Vagina (tissue), 2 donors: ENCODE data around the gene EDEM1. TPM values are rescaled to one million over a fixed set of nuclear protein-coding genes. Genes with fewer than 3 reads are reported as not detected.
A peak's percentile ranks its signal among the peaks of the same experiment; 100 is the strongest.

Experiments
- DNase-seq, 2 donors: peaks; one replicate each; pipeline ENCODE4 v3.0.0-alpha.2; 2017; ENCODE audit errors: extremely low spot score in 2 of 2
- H3K27ac ChIP-seq: fragments of 200-600 bp; sonication (generic); one replicate; pipeline ENCODE4 v1.5.1; 2019
- H3K27me3 ChIP-seq: fragments of 200-600 bp; sonication (generic); one replicate; pipeline ENCODE4 v1.5.1; 2019
- H3K36me3 ChIP-seq, 2 donors: fragments of 200-600 bp; sonication (generic); one replicate each; pipeline ENCODE4 v1.5.1; 2017 to 2019
- H3K4me1 ChIP-seq: fragments of 200-600 bp; sonication (generic); one replicate; pipeline ENCODE4 v1.5.1; 2019
- H3K4me3 ChIP-seq, 2 donors: fragments of 200-600 bp; sonication (generic); 1 replicate in 1 of 2; 2 replicates in 1 of 2; pipeline ENCODE4 v1.5.1; 2016 to 2019
- H3K9me3 ChIP-seq: fragments of 200-600 bp; sonication (generic); one replicate; pipeline ENCODE4 v1.5.1; 2019
- POLR2A ChIP-seq, 2 donors: fragments of 450-650 bp; IDR thresholded peaks; one replicate each; pipeline ENCODE4 v1.6.1; 2017; ENCODE audit warnings: antibody characterized with exemption in 2 of 2, mild to moderate bottlenecking in 2 of 2, moderate library complexity in 2 of 2
- POLR2AphosphoS5 ChIP-seq, 2 donors: sonication (generic); formaldehyde crosslinking; IDR thresholded peaks; one replicate each; pipeline ENCODE4 v1.9.0; 2017; ENCODE audit warnings: antibody characterized with exemption in 2 of 2, mild to moderate bottlenecking in 2 of 2, low read depth in 1 of 2; ENCODE audit not compliant: insufficient read depth in 1 of 2
- intact Hi-C: fragments of 100-400 bp; cut with DNase I; formaldehyde crosslinking; loops from one replicate; pipeline ENCODE4 v1.15.1; 2023
- total RNA-seq: library from RNA; depleted of rRNA; stranded (reverse); fragments of >200 nt; gene quantifications from one replicate; pipeline ENCODE4 v1.2.3, GENCODE V29; 2016
- TF ChIP-seq, protein P1 (sequence below), 3 experiments: fragments of 450-650 bp in 2 of 3; fragments of 200-600 bp in 1 of 3; sonication (generic) in 1 of 3; IDR thresholded peaks; one replicate each; pipeline ENCODE4 v1.5.1; 2017 to 2019; ENCODE audit warnings: antibody characterized with exemption in 3 of 3, mild to moderate bottlenecking in 2 of 3, moderate library complexity in 2 of 3

The EDEM1 gene
- total RNA-seq, 1 donor from 2014 or later, result 30.9 TPM

DNA sequence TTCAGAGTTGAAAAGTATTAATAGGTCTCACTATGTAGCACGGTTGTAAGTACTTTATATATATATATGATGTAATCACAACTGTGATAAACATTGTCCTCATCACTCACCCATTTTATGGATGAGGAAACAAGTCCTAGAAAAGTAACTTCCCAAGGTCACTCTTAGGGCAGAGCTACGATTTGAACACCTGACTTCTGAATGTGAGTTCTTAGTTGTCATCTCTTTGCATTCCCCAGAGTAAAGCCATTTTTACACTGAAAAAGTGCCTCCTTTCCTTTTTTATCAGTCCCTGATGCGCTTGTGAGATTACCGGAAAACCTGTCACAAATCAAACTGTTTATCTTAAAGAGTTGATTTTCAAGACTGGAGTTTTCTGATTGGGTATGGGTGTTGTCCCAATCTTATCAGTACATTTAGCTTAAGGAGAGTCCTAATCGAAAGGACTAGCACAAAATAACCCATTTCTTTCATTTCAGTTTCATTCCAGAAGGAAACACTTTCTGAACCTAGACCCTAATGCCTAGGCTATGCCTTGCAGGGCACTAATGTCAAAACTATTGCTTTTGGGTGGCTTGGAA, 2.3 kb upstream of the EDEM1 start:
- Histone ChIP-seq H3K9me3 (no peaks in the 10 kb centered on the region), H3K4me3 (no peak overlapping the region), H3K27ac (no peak overlapping the region), H3K4me1 (peaks cover 26% of the 10 kb centered on the region), H3K36me3 (peaks cover 0 to 22% of the 10 kb centered on the region in 2 donors), H3K27me3 (no peaks in the 10 kb centered on the region)
- TF ChIP-seq, protein P1, sequence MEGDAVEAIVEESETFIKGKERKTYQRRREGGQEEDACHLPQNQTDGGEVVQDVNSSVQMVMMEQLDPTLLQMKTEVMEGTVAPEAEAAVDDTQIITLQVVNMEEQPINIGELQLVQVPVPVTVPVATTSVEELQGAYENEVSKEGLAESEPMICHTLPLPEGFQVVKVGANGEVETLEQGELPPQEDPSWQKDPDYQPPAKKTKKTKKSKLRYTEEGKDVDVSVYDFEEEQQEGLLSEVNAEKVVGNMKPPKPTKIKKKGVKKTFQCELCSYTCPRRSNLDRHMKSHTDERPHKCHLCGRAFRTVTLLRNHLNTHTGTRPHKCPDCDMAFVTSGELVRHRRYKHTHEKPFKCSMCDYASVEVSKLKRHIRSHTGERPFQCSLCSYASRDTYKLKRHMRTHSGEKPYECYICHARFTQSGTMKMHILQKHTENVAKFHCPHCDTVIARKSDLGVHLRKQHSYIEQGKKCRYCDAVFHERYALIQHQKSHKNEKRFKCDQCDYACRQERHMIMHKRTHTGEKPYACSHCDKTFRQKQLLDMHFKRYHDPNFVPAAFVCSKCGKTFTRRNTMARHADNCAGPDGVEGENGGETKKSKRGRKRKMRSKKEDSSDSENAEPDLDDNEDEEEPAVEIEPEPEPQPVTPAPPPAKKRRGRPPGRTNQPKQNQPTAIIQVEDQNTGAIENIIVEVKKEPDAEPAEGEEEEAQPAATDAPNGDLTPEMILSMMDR (IDR thresholded peaks at IDR 0.05), result no peak
- DNase-seq, result no peak
- intact Hi-C loops, result loop anchor here (10.0 kb wide), 1 partner anchor 60 kb away; the partner anchor contains the start of gene ARL8B

GRCh38 chr3:5186089-5186857, 1.2 kb upstream of the EDEM1 start:
- Histone ChIP-seq H3K4me3 (peak overlapping the region; percentile 77 to 98), H3K9me3 (no peaks in the 10 kb centered on the region), H3K36me3 (peaks cover 0 to 12% of the 10 kb centered on the region in 2 donors), H3K4me1 (peaks cover 37% of the 10 kb centered on the region), H3K27me3 (no peaks in the 10 kb centered on the region), H3K27ac (no peak overlapping the region)
- no peak for DNase-seq
- intact Hi-C loops, result loop anchor here (10.0 kb wide), 1 partner anchor 61 kb away; the partner anchor contains the start of gene ARL8B
- TF ChIP-seq, protein P1 (IDR thresholded peaks at IDR 0.05), result no peak
- TF ChIP-seq POLR2A (IDR thresholded peaks at IDR 0.05) (no peak), POLR2AphosphoS5 (IDR thresholded peaks at IDR 0.05; ENCODE audit: insufficient read depth in 1 of 2, low read depth in 1 of 2) (no peak)

- peak overlapping the region; percentile 67 for H3K27ac ChIP-seq
Observed at GRCh38 chr3:5186858-5187155, 700 bp upstream of the EDEM1 start.

DNA sequence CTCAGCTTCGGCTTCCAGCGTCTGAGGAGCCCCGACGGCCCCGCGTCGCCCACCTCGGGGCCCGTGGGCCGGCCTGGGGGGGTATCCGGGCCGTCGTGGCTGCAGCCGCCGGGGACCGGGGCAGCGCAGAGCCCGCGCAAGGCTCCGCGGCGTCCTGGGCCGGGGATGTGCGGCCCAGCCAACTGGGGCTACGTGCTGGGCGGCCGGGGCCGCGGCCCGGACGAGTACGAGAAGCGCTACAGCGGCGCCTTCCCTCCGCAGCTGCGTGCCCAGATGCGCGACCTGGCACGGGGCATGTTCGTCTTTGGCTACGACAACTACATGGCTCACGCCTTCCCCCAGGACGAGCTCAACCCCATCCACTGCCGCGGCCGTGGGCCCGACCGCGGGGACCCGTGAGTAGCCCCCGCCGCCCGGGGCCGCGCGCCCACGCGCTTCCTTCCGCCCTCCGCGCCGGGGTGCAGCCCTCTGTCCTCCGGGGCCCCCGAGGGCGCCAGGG, 462 bp downstream of the EDEM1 start:
- H3K4me1 ChIP-seq, result peaks cover 53% of the 10 kb centered on the region
- intact Hi-C loops, result loop anchor here (10.0 kb wide), 1 partner anchor 63 kb away; the partner anchor contains the start of gene ARL8B
- peak overlapping the region; percentile 96 for H3K27ac ChIP-seq
- DNase-seq, result no peak
- no peak for TF ChIP-seq POLR2A (IDR thresholded peaks at IDR 0.05)
- TF ChIP-seq, protein P1 (IDR thresholded peaks at IDR 0.05), result no peak
- TF ChIP-seq POLR2AphosphoS5 (IDR thresholded peaks at IDR 0.05; ENCODE audit: insufficient read depth in 1 of 2, low read depth in 1 of 2), result no peak
- H3K27me3 ChIP-seq, result no peaks in the 10 kb centered on the region
- peak overlapping the region; percentile 77 to 98 for H3K4me3 ChIP-seq
- no peaks in the 10 kb centered on the region for H3K36me3 ChIP-seq
- H3K9me3 ChIP-seq, result no peaks in the 10 kb centered on the region

More at GRCh38 chr3:5186858-5187155, 700 bp upstream of the EDEM1 start:
- intact Hi-C loops, result loop anchor here (10.0 kb wide), 1 partner anchor 62 kb away; the partner anchor contains the start of gene ARL8B
- Histone ChIP-seq H3K36me3 (peaks cover 0 to 7% of the 10 kb centered on the region in 2 donors), H3K9me3 (no peaks in the 10 kb centered on the region), H3K4me1 (peaks cover 43% of the 10 kb centered on the region), H3K4me3 (peak overlapping the region; percentile 77 to 98), H3K27me3 (no peaks in the 10 kb centered on the region)
- no peak for DNase-seq
- TF ChIP-seq POLR2A (IDR thresholded peaks at IDR 0.05), result no peak
- TF ChIP-seq, protein P1 (IDR thresholded peaks at IDR 0.05), result no peak
- no peak for TF ChIP-seq POLR2AphosphoS5 (IDR thresholded peaks at IDR 0.05; ENCODE audit: insufficient read depth in 1 of 2, low read depth in 1 of 2)
